HG02678 (cell line): Measurements from ENCODE around the gene IFNGR1.
"Not testable (repeated sequence)": the region's sequence is repeated elsewhere in the genome, so short reads cannot be mapped to it uniquely, and the experiment has no call there.

Experiments used
- ATAC-seq: cut with Tn5 transposase; IDR thresholded peaks from one replicate; pipeline ENCODE4 v1.9.1; 2021; ENCODE audit warnings: mild to moderate bottlenecking, moderate library complexity; ENCODE audit not compliant: unreplicated experiment

Gene IFNGR1

DNA sequence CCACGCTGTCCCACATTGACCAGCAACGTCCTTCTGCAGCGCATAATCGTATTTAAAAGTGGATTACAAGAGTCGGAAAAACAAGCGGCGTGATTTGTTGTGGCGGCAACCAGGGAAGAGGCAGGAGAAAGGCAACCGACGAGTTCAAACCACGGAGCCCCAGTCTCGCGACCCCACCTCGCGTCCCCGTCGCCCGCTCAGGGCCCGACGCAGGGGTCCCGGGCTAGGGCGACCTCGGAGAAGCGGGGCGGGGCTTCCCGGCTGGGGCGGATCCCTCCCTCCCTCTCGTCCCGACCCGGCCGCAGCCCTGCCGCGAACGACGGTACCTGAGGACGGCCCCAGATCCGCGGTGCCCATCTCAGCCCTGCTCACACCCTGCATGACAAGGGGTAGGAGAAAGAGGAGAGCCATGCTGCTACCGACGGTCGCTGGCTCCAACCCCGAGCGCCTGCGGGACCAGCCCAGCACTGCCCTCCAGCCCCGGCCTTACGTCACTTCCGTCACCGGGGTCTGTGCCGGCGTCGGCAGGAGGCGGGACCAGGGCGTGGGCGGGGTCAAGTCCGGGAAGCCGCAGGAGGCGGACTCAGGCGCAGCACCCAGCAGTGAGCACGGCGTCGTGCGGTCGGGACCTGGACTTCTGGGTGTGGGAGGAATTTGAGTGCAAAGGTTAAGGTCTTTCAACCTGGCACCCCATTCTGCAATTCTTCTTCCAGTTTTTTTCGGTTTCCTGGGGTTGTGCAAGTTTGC, at the start of gene IFNGR1:
TSS of gene IFNGR1 (minus strand) at position 469 of the 747 bp plus-strand sequence. CDS start at position 411, 58 bp downstream.
- ATAC-seq, result peak; percentile 89

DNA sequence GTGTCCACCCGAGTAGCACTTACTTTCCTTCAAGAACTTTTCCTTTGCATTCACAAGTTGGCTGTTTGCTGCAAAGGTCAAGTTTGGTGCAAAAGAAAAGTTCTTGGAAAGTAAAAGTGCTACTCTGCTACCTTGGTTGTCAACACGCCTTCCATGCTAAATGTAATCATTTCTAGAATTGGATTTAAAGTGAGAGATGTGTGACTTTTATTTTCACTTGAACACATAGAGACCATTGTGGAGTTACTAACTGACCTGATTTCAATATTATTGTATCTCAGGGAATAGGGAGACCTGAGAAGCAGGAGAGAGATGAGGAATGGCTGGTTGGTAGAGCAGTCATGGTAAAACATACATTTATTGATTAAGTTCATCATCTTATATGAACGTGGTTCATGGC, 49.7 kb upstream of the IFNGR1 start:
- ATAC-seq, result no peak

DNA sequence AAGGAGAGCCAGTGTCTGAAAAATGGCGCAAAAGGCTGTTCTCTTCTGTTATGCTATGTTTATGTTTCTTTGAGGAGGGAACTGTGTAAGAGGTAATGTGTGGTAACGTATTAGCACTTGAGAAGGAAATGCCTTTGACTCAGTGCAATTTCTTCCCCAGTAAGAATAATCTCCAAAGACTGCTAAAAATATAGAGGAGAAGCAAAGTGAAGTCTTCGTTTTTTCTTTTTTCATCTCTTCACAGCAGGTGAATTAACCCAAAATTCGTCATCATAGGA, 47.1 kb upstream of the IFNGR1 start:
- ATAC-seq, result no peak

DNA sequence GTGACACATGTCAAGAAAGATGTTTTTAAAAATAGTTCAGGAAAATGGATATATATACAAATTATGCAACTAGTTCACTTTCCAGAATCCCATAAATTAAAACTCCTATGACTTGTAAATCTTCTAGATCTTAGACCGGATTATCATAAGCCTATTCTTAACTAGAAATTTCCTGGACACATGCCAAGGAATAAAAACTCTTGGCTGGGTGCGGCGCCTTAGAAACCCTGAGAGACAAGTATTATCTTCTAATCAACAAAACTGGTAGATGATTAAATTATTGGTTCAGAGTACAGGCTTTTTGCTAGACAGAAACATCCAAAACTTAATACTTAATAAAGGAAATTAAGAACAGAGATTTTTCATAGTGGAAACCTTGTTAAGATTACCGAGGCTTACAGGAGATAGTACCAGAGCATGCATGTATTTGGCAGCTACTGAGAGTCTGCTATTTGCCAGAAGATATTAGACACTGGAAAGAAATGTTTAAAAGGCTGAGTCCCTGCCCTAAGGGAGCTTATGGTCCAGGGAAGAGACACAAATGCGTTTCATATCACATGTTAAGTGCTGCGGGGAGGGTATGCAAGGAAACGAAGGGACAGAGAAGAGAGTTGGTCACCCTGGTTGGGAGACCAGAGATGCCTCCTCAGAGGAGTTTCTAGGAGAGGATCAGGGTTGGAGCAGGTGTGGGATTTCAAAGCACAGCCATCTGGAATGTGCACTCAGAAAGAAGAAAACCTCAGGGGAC, 46.5 kb upstream of the IFNGR1 start:
- ATAC-seq, result no peak

DNA sequence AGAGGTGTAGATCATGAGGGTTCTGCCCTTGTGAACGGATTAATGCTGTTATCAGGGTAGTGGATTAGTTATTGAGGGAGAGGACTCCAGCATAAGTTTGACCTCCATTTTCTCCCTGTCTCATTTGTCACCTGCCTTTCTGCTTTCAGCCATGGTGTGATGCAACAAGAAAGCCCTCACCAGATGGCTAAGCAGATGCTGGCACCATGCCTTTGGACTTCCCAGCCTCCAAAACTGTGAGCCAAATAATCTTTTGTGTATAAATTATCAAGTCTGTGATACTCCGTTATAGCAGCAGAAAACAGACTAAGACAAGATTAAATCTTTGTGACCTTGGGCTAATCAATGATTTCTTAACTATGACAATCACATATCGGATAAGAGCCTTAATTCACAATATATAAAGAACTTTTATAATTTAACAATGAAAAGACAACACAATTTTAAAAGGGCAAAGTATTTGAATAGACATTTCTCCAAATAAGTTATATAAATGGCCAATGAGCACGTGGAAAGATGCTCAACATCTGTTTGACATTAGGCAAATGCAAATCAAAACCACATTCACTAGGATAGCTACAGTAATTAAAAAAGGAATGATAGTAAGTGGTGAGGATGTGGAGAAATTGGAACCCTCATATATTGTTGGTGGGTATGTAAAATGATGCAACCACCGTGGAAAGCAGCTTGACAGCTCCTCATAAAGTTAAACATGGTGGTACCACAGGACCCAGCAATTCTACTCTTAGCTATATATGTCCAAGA, 45.3 kb upstream of the IFNGR1 start:
- ATAC-seq, result no peak

DNA sequence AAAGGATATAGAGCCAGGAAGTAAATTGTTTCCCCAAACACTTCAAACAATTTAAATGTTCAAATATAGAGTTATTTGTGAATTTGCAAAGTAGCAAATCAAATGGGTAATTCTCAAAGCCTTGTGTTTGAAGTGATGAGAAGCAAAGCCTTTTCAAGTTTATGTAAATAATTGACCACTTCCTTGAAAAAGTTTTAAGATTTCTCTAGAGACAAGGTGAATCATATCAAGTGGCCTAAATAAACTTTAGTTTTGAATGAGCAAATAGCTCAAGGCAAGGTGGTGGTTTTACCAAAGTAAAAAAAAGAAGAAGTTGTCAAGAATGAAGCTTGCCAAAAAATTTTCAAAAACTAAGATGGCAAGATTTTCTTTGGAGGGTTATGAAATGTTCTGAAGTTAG, 42.6 kb upstream of the IFNGR1 start:
- no peak for ATAC-seq

DNA sequence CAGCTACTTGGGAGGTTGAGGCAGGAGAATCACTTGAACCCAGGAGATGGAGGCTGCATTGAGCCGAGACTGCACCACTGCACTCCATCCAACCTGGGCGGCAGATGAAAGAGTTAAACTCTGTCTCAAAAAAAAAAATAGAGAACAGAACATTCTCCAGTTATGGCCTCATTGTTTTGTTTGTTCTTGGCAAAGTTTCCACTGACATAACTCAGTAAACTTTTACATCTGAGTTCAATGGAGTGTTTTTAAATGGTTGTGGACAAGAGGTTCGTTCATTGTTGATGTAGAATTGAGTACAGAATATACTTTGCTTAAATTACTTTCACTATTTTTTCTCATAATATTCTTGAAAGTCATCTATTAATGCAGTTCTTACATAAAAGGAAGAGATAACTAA, 42.2 kb upstream of the IFNGR1 start:
- no peak for ATAC-seq

DNA sequence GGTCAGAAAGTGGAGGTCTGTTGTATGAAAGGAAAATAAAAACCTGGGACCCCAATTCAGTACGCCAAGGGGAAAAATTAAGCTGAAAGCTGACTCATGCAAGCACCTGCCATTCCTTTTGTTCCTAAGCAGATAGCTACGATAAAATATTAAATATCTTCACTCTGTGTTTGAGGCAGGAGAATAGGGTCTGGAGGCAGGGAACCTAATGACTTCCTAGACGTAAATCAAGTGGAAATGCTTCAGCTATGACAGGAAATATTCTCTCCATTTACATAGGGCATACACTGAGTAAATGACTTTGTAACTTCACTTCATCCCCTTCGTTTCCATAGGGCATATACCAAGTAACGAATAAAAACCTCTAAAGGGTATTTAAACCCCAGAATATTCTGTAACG, 41.0 kb upstream of the IFNGR1 start:
- no peak for ATAC-seq

DNA sequence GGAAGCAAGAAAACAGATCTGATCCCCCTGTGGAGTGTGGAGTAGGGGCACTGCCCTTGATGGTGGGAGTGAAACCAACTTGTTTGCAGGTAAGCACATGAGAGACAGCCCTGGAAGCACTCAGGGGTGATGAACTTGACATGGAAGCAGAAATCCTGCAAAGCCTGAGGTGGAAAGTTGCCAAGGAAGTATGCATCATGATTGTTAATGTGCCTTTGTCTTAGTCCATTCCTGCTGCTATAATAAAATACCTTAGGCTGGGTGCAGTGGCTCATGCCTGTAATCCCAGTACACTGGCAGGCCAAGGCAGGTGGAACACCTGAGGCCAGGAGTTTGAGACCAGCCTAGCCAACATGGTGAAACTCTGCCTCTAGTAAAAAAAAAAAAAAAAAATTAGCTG, 40.2 kb upstream of the IFNGR1 start:
- ATAC-seq, result no peak

DNA sequence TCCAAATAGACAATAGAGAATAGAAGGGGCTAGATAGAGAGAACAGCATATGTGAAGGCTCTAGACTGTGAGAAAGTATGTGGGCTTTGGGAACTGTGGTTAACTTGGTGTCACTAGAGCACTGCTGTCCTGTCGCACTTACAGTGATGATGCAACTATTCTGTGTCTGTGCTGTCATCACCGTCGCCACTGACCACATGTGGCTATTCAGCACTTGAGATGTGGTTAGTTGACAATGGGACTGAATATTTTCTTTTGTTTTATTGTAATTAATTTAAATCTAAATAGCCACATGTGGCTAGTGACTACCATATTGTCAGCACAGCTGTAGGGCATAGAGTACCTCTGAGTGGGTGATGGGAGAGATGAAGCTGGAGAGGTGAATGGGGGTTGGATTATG, 39.0 kb upstream of the IFNGR1 start:
- ATAC-seq, result no peak

DNA sequence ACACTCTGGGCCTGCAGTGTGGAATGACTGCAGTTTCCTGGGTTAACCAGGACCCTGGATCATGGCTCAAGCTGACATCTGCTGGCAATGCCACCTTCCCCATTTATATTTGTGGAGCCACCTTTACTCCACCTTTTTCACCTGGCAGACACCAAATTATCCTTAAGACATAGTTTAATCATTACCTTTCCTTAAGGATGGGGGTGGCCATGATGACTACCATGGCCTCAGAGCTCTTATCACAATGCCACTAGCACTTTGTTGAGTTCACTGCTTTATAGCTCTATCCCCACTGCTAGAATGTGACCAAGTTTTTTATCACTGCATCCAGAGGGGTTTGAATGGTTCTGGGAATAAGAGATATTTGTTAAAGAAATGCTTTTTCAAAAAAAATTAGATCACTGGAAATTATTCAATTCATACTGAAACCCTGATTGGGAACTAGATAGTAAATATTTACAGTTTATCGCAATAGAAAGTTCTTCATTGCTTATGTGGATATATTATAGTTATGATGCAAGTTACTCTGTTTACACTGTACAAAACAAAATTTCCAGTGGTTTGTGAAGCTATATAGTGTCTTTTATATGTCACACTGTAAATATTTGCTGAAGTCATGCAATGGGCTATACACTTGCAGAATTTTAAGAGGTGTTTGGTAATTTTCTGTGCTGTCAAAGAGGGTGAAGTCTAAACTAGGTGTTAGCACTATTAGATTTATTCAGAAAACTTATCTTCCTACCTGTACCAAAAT, 37.3 kb upstream of the IFNGR1 start:
- ATAC-seq, result no peak

DNA sequence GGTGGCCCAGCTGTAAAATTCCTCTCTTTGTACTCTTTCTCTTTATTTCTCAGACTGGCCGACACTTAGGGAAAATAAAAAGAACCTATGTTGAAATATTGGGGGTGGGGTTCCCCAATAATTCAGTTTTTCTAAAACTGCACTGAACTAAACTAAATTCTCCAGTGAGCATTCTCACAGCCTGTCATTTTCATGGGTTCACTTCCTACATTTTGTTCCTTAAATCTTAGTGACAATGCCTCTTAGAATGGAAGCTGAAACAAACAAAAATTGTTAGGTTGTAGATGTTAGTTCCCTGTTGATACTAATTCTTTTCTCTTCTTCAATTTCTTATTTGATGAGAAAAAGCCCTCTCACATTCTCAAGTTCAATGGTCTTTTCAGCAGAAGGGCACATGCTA, 35.8 kb upstream of the IFNGR1 start:
- ATAC-seq, result no peak

DNA sequence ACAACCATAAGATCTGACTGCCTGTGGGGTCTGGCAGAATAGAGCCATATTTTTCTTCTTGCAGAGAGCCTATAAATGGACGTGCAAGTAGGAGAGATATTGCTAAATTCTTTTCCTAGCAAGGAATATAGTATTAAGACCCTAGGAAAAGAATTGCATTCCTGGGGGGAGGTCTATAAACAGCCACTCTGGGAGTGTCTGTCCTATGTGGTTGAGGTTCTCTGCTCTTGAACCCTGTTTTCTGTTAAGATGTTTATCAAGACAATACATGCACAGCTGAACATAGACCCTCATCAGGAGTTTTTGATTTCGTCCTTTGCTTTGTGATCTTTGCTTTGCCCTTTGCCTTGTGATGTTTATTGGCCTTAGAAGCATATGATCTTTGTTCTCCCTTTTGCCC, 35.2 kb upstream of the IFNGR1 start:
- ATAC-seq, result not testable (repeated sequence)

DNA sequence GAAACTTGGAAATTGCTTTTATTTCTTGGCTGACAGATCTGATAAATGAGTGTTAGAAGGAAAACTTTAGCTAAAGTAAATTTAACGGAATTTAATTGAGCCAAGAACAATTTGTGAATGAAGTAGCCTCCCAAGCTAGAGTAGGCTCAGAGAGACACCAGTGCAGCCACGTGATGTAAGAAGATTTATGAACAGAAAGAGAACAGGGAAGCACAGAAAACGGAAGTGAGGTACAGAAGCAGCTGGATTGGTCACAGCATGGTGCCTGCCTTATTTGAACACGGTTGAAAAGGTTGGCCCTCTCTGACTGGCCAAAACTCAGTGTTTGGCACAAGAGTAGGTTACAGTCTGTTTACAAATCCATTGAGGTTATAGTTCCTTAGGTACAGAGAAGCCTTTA, 29.5 kb upstream of the IFNGR1 start:
- no peak for ATAC-seq

DNA sequence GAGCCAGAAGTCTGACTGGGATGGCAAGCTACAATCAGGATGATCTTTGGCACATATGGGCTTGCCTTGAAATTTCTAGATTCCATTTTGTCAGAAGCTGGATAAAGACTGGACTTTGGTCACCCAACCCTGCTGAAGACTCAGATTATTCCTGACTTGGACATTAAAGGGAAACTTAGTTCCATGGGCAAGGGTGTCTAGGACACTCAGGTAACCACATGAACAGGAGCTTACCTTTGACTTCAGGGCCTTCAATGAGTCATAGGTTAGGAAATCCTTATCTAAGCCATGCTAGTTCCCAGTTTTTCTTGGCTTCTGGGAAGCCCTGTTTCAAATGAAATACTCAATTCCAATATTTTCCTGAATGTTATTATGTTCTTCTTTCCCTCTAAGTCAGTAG, 28.5 kb upstream of the IFNGR1 start:
- ATAC-seq, result no peak

DNA sequence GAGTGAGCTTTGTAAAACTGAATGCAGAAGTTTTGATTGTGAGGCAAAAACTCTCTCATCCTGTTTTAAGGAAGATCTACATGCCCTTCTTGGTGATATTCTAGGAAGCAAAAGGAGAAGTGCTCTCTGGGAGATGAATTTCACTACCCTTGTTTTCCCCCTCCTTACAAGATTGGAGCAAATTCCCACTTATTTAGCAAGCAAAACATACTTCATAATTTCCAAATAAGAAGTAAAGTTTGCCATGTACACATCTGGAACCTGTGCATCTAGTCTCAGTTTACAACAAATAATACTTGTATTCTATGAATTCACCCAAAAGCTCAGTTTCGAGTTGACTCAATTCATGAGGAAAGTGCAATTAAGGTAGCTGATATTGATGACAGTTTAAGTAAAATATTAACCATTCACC, 27.6 kb upstream of the IFNGR1 start:
- no peak for ATAC-seq

DNA sequence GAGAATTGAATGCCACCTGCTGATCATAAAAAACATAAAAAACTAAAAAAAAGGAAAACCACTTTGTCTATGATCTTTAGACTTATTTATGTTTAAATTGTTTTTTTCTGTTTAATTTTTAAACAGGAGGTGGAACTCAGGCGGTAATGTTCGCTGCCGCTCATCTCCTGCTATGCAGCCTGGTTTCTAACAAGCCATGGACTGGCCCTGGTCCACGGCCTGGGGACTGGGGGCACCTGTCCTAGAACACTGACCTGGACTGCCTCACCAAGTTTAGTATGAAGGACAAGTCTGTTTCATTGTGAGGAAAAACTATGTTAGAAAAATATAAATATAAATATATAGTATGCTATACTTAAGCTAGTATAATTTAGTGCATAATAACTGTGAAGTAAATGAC, 27.0 kb upstream of the IFNGR1 start:
- ATAC-seq, result no peak

DNA sequence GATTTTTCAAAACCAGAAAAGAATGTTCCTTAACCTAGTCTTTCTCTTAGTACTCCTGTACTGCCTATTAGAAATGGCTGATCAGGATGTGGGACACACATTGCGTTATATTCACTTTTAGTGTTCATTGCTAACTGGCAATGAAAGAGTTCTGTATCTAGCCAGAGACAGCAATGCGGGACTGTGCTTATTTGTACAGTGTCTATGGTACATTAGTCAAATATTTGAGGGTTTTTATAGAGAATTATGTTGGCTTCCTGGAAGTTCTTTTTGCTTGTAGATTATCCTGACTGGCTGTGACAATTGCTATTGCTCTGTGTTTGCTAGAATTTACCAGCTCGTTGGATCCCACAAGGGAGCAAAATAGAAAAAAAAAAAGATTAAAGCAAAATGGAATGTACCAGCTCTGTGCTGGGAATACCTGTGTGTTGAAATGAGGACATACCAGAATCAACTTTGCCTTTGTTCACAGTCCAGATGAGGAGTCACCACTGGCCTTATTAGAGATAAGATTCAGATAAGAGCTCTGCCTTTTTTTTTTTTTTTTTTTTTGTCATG, 22.4 kb upstream of the IFNGR1 start:
- ATAC-seq, result no peak

DNA sequence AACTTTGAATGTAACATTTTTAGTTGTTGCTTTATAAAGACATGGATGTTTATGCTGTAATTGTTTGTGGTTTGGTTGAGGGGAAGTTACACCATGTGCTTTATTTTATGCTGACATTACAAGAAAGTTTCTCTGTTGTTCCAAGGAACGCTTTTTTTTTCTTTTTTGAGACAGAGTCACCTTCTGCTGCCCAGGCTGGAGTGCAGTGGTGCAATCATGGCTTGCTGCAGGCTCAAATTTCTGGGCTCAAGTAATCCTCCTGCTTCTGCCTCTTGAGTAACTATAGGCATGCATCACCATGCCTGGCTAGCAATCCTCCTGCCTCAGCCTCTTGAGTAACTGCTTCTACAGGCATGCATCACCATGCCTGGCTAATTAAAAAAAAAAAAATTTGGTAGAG, 21.0 kb upstream of the IFNGR1 start:
- no peak for ATAC-seq

DNA sequence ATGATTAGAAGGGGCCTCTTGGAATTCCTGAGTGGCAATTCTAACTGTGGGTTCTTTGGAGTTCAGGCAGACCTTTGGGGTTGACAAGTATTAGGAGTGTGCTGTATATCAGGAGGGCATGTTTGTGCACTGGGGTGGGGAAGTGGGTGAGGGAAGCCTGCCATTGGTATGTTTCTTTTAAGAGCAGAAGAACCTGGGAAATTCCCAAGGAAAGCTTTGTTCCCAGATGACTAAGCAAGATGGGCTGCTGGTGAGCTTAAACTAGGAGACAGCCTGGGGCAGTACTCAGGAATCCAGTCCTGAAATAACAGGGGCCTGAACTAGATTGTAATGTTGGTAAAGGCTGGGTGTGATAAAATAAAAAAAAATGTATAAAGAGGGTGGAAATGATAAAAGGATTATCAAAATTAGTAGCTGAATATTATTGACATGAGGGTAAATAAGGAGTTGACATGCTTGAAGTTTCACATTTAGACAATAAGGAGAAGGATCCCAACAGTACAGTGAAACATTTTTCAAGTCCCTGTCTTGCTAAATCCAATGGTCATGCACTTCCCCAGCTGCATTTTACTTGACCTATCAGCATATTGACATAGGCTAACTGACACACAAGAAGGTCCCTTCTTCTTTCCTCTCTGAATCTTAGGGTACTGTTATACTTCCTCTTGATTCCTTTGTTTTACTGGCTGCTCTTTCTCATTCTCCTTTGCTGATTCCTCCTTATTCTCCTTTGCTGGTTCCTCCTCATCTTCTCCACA, 18.4 kb upstream of the IFNGR1 start:
- ATAC-seq, result no peak
